HG03565 (cell line): ENCODE data around the gene APOBEC3H.

Experiments
- ATAC-seq: cut with Tn5 transposase; IDR thresholded peaks from one replicate; pipeline ENCODE4 v1.9.1; 2021; ENCODE audit warnings: mild to moderate bottlenecking, moderate library complexity; ENCODE audit not compliant: unreplicated experiment

The APOBEC3H gene

DNA sequence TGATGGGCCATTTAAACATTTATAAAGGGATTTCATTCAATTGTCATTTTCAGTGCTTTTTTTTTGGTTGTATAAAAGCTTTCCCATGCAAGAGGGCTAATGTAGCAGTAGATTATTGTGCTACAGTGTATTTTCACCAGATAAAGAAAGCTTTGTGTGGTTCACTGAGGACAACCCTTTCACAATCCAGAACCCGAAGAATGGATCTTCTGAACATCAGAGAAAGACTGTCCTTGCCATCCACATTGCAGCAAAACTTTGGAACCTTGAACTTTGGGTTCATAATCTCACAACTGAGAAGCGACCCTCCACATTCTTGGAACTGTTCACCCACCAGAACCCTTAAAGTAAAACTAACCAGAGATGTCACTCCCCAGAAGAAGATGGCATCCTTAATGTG, 9.3 kb downstream of the APOBEC3H start:
- ATAC-seq = no peak

DNA sequence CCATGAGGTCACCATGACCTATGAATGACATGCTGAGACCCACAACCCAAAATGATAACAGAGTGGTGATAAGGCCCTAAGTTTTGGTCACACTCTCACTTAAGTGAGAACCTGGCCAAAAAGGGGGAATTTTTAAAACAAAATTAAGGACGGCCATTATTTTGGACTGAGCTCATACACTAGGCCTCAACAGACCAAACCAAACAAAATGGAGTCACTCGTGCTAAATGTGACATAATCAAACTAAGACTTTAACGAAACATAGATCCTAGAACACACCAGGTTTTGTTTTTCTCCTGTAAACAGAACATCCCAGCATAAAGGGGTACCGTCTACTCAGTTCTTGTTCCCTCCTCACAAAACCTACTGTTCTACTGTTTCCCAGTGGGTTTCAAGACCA, 11.4 kb downstream of the APOBEC3H start:
- no peak for ATAC-seq

DNA sequence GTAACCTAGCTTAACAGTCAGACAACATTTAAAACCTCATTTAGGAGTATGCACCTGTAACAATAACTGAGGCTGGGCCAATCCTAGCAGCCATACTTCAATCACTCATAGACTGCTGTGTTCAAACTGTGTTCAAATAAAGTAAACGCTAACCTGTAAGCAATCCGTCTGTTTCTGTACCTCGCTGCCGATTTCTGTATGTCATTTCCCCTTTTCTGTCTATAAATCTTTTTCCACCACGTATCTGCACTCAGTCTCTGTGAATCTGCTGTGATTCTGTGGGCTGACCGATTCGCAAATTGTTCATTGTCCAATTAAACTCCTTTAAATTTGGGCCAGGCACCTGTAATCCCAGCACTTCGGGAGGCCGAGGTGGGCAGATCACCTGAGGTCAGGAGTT, 12.3 kb downstream of the APOBEC3H start:
- ATAC-seq = no peak

DNA sequence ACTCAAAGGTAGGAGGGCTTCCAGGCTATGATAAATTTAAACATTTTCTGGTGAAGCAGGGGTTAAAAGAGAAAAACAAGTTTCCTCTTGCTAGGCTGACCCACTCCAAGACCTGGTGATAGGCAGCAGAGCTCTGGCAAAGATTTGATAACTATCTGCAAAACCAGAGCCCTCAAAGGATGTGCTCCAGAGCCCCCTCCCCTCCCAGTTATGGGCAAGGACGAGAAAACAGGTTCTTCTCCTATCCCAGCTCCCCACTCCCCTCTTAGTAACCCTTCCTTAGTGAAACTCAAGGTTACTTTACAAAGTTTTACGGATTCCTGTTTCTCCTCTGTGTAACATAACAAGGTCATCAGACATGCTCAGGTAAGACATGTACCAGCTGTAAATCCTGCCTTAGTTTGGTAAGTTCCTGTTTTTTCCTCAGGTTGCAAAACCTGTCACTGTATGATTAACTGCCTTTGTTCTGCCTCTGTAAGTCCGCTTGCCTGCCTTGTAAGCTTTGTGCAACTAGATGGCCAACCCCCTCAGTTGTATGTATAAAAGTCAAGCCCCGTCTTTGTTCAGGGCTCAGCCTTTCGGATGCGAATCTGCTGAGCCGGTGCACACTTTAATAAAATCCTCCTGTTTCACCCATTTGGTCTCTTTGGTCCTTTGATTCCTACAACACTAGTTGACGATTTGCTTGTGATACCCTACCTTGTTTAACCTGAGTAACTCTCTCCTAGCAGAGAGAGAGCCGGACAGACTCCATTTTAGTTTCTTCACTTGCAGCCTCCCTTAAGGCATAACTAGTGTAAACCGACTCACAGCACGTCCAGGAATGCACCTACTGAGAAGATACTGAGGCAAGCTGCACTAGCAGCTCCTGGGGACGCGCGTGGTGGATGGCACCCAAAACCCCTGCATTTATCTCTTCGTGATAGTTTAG, 13.9 kb downstream of the APOBEC3H start:
- no peak for ATAC-seq

DNA sequence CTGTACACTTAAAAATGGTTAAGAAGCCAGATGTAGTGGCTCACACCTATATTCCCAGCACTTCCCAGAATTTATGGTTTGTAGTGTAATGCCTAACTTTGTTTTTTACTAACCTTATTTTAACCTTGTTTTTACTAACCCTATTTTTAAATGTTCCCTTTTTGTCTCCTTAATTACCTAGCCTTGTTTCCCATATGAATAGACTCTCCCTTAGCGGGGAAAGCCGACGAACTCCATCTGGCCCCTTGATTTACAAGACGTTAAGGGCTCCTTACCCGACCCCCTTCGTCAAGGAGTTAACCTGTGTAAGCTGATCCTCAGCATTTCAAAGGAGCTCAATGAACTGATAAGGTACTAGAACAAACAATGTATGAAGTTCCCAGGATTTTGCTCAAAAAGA, 17.1 kb downstream of the APOBEC3H start:
- no peak for ATAC-seq

DNA sequence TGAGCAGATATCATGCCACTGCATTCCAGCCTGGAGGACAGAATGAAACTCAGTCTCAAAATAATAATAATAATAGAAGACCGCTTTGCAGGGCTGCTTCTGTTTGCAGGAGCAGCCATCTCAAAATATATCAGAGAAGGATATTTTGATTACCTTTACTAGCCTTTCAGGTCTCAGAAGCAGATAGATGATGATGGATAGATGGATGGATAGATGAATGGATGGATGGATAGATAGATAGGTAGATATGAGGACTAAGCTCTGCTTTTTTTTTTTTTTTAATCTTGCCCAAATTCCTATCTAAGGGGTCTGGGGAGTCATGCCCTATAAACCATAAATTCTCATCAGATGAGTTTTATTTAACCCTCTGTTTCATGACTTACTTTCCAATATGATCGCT, 18.5 kb downstream of the APOBEC3H start:
- ATAC-seq = no peak

DNA sequence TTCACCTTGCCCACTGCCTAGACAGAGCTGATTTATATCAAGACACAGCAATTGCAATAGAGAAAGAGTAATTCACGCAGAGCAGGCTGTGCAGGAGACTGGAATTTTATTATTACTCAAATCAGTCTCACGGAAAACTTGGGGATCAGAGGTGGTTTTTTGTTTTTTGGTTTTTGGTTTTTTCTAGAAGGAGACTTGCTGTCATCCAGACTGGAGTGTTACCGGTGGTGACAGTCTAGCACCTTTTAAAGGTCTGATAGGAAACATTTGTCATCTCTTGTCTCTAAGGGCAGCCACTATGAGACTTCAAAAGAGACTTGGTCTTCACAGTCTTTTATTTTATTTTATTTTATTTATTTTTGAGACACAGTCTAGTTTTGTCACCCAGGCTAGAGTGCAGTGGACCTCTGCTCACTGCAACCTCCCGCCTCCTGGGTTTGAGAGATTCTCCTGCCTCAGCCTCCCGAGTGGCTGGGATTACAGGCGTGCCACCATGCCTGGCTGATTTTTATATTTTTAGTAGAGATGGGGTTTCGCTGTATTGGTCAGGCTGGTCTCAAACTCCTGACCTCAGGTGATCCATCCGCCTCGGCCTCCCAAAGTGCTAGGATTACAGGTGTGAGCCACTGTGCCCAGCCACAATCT, 19.1 kb downstream of the APOBEC3H start:
- no peak for ATAC-seq

DNA sequence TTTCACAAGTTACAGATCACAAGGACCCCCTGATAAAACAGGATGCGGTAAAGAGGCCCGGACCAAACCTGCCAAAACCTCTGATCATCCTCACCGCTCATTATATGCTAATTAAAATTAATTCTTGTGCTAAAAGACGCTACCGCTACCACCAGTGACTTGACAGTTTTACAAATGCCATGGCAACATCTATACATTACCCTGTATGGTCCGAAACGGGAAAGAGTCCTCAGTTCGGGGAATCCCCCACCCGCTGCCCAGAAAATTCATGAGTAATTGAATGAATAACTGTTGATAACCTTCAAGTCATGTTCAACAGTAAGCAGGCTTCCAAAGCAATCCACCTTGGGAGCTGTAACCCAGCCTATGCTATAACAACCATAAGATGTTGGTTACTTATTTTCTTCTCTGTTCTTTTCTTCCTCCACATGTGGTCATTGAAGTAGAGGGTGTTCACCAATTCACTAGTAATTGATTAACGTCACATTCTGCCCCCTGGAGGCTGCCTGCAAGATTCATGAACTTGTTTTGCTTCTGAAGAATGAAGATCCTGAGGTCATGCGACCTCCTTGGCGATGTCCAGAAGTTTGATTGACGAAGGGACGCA, 20.6 kb downstream of the APOBEC3H start:
- peak; percentile 30 for ATAC-seq

DNA sequence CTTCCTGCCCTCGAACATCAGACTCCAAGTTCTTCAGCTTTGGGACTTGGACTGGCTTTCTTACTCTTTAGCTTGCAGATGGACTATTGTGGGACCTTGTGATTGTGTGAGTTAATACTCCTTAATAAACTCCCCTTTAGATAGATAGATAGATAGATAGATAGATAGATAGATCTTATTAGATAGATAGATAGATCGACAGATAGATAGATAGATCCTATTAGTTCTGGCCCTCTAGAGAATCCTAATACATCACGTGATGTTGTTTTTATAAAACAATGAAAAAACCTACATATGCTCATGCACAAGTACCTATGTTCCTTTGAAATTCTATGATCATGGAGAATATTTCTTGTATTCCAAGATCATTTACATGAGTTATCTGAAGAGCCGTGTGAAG, 23.9 kb downstream of the APOBEC3H start:
- no peak for ATAC-seq

DNA sequence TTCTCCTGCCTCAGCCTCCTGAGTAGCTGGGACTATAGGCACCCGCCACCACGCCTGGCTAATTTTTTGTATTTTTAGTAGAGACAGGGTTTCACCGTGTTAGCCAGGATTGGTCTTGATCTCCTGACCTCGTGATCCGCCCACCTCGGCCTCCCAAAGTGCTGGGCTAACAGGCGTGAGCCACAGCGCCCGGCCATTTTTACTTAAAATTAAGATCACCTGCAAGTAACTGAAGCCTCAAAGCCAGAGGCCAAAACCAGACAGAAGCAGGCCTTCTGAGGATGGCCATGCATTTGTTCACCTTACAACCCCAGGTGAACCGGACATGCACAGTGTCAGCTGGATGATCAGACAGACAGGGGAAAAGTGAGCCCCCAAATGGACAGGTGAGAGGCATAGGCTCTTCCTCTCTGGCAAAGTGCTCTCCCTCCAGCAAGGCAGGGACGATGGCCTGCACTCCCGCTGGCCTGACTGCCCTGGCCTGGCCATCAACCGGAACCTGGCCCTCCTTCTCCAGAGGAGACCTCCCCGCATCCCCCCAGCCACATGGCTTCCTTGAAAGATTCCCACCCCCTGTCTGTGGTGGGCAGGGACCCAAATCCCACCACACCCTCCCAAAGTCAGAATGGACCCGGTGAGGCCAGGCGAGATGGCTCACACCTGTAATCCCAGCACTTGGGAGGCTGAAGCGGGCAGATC, 25.9 kb downstream of the APOBEC3H start:
- no peak for ATAC-seq

DNA sequence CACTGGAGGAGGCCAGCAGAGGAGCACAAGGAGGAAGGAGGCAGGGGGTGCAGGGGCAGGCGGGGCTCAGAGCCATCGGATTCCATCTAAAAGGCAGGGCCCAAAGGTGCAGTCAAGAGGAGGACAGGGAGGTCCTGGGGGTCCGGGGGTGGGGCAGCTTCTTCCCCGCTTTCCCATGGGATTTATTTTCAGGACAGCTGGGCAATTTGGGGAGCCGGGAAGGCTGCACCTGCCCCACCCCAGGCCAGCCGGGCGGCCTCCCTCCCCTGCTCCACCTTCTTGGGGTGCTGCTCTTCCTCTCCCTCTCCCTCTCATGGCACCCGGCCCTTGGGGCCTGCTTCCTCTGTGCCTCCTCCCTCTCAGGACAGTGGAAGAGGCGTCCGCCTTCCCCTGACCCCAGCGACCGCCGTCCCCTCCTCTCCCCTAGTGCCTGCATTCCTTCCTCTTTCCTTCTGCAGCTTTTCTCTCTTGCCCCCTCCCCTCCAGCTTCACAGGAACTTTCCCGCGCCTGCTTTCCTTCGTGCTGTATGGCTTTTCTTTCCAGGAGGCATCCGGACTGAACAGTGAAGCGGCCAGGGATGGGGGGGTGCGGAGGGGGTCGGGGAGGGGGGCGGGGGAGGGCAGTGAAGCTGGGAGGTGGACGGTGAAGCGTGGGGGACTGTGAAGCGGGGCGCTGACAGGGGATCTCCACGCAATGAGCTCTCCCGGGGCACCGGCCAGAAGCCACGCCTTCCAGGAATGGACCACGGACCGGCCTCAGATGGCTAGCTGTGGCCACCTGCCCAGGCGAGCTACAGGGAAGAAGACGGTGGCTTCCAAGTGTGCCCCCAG, 26.9 kb downstream of the APOBEC3H start:
- no peak for ATAC-seq

DNA sequence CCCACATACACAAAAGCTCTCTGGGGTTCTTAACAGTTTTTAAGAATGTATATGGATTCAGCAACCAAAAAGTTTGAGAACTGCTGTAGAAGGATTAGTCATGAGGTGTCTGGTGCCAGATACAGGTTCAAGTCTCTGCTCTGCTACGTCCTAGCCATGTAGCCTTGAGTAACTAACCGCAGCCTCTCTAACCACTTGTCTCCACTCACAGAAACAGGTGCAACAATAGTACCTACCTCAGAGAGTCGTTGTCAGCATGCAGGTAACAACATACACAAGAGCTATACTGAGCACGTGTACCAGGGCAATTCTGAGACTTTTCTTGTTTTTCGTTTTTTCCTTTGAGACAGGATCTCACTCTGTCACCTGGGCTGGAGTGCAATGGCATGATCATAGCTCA, 28.6 kb downstream of the APOBEC3H start:
- no peak for ATAC-seq

DNA sequence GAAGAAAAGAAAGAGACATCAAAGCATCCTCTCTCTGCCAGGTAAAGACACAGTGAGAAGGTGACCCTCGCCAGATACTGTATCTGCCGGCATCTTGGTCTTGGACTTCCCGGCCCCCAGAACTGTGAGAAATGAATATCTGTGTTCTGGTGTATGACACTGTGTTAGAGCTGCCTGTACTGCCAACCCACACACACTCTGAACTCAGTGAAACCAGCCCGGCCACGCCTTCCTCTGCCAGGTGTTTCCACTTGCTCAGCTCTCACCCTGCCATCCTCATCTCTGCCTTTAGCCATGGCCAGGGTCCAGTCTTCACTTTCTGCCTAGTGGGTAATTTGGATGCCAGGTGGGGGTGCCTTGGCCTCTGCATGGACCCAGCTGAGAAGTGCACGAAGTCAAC, 31.5 kb downstream of the APOBEC3H start:
- no peak for ATAC-seq

DNA sequence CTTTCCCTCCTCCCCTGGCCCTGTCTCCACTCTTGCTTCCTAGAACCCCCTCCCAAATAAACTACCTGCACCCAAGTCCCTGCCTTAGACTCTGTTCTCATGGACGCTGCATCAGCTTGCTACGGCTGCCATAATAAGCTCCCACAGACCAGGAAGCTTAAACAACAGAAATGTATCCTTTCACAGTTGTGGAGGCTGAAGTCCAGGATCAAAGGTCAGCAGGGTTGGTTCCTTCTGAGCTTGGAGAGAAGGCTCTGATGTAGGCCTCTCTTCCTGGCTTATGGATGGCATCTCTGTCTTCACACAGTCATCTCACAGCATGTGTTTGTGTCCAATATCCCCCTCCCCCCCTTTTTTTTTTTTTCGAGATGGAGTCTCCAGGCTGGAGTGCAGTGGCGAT, 32.0 kb downstream of the APOBEC3H start:
- no peak for ATAC-seq

DNA sequence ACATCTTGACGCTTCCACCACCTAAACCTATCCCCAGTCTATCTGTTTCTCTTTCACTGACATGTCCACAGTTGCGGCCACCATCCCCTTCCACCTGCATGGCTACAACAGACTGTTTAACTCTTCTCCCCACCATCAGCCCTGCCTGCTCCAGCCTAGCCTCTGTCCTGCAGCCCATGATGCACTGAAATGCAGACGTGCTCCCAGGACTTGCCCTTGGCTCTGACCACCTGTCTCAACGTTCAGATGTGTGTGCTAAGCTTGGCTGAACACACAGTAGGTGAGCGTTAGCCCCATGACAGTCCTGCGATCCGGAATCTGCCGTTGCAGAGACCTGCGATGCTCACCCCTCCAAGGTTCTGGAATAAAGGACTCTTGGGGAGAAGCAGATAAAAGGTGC, 32.7 kb downstream of the APOBEC3H start:
- ATAC-seq = no peak

DNA sequence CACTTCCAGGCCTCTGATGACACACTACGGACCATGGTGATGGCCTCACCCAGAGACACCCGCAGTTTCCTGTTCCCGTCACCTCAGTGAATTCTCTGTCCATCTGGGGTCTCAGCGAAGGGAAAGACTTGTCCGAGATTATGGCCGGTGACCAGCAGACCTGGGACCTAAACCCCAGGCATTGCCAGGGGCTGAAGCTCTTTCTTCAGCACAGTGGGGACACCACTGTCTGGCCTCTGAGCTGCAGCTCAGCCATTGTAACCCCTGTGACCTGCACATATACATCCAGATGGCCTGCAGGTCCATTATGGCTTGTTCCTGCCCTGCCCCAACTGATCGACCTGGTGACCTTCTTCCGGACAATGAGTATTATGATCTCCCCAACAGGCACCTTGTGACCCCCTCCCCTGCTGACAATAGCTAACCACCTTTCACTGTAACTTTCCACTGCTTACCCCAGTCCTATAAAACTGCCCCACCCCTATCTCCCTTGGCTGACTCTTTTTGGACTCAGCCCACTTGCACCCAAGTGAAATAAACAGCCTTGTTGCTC, 33.2 kb downstream of the APOBEC3H start:
- ATAC-seq = no peak

DNA sequence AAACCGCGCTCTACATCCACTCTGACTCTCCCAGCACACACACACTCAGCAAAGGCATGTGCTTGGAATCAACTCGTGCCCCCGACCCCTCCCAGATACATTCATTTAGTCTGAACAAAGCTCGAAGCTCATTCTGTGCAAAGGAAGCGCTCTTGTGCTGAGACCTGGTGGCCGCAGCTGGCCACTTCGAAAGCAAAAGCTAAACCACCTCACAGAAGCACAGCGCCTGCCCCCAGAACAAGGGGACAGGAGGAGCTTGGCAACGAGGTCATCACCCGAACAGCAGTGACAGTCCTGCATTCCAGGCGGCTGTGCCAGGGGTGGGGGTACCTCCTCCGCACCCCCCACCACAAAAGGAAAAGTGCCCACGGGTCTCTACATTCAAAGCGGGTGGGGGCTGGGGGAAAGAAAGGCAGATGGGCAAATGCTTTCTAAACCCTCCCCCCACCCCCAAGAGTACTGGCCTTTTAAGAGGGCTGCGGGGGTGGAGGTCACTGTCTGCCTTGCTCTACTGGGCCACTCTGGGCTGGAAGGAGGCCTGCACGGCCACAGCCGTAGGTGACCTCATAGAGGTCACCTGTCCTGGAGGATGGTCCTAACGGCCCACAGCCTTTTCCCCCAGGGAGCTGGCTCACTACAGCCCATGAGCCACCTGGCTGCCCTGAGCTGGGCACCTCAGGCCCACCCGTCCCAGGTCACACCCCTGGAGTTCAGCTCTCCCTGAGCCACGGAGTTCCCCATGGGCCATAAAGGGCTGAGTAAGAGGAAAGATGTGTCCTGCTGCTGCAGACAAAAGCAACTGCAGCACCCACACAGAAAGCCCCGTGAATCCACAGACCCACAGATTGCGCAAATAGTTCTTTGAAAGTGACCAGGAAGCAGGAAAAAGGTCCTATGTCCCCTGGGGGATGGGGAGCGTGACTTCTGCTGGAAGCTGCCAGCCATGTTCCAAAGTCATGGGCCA, 34.1 kb downstream of the APOBEC3H start:
- no peak for ATAC-seq

DNA sequence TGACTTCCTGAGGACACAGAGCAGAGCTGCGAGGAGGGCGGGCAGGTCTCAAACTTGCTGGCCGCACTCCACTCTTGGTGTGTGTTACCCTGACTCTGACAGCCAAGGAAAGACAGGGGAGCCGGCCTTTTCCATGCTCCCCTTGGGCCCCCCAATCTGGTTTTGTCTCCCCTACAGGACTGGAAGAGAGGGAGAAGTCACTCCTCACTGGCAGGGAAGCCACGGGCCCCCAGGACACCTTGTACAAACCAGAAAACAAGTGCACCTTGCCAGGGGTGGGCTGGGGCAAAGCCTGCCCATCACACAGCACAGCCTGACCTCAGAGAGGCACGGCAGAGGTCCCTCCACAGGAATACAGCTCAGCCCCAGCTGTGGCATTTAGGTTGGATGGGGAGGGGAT, 35.2 kb downstream of the APOBEC3H start:
- ATAC-seq = no peak

DNA sequence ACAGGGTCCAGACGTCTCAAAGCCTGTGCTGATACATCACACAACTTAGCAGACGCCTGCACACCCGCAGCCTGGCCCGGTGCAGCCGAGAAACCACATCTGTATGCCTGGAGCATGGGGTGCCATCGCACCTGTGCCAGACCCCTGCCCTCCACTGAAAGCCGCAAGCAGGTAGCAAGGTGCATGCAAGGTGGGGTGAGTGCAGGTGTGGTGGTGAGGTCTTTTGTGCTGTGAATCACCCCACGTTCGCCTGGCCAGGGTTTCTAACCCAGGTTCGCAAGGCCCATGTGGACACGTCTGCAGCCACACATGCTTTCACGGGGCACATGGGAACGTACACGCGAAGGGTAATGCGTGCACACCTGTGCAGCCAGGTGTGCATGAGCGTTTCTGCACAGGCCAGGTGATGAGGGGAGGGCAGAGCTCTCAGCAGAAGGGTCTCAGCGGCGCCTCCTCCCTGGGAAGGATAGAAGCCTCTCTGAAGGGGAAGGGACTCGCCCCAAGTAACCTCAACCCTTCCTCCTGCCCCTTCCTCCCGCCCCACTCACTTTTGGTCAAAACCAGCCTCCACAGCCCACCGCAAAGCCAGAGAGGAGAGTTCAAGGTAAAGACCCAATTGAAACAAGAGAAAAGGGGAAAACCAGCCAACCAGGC, 36.0 kb downstream of the APOBEC3H start:
- no peak for ATAC-seq
